Stimulated activated CD8-positive, alpha-beta memory T cell treated with anti-CD3 and anti-CD28 coated beads, Interleukin-4, amount 100 ng/mL, for 48 hours (primary cell): ENCODE measurements around the gene BAHD1.

Experiments
- DNase-seq: peaks from one replicate; pipeline ENCODE4 v3.0.0-alpha.2; 2020

BAHD1 gene

DNA sequence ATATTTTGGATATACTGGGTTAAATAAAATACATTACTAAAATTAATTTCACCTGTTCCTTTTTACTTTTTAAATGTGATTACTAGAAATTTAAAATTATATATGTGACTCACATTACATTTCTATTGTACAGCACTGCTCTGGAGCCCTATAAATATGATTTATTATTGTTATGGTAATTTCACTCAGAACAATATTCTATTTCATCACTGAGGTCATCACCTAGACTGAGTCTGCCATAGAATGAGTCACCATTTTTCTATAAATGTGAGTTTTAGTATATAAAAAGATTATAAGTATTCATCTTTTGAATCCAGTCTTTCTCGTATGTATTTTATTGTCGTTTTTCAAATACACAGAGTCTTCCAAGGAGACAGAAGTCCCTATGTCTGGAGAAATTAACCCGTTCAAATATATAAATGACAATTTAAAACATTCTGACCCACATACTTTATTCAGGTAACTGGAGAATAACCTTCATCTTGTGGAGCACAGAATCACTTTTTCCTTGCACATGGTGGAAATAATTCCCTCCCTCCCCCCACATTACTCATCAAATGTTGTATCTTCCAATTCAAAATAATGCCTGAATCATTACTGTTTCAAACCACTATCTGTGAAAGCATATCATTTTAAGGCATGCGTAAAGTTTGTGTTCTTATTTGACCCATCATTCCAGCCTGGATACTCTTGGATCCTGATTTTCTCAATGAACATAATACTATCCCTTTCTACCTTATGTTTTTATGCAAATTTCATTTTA lies 60.0 kb downstream of the BAHD1 start:
- no peak for DNase-seq

- no peak for DNase-seq
Measured at GRCh38 chr15:40501487-40501886, 60.7 kb downstream of the BAHD1 start.

DNA sequence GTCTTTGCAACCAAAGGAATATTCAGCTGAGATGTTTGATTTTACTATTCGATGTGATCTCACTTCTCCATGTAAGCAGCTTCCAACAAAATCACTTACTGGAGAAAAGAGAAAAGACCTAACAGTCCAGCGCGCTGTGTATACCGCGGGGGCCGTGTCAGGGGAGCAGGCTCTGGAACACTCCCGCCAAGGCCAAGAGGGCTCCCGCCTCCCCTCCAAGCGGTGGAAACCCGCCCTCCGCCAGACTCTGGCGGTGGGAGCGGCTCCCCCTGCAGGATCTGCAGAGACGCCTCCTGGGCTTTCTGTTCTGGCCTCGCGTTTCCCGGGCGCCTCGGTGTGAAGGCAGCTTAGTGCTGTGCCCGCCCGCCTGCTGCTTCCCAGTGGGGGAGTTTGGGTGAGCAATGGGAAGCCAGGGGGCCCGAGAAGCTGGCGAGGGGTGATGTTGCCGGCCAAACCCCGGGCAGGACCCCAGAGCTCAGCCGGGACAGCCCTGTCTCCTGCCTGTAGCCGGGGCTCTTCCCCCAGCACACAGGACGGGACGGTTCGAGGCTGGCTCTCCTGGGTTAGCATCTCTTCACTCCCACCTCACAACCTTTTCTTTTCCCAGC lies 66.3 kb downstream of the BAHD1 start:
- DNase-seq = peak; percentile 81

DNA sequence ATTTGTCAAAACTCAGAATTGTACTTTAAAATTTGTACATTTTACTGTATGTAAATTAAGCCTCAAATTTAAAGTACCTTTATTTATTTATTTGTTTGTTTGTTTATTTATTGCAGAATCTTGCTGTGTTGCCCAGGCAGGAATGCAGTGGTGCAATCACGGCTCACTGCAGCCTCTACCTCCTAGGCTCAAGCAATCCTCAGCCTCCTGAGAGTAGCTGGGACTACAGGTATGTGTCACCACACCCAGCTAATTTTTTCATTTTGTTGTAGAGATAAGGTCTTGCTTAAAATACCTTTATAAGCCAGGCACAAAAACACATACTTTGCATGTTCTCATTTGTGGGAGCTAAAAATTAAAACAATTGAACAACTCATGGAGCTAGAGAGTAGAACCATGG lies 67.5 kb downstream of the BAHD1 start:
- DNase-seq = no peak

GRCh38 chr15:40510201-40510600 lies 69.4 kb downstream of the BAHD1 start:
- no peak for DNase-seq

DNA sequence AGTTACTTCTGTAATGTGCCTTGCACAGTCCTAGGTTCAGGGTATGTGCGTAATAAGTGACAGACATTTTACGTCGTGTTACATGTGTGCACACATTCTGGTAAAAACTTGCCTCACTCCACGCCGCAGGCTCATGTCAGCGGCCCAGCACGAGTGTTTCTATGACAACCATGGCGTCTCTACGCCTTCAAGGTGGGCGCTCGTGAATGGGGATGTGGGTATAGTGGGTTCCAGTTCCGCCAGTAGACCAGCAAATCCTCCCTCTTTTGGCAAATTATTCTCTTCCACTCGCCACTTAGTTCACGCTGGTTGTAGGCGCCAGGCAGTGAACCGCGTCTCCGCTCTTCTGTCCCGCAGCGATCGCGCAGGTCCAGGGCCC lies 70.3 kb downstream of the BAHD1 start:
- peak; percentile 39 for DNase-seq

- DNase-seq = peak; percentile 35
Measured at GRCh38 chr15:40511472-40512133, 70.8 kb downstream of the BAHD1 start.

DNA sequence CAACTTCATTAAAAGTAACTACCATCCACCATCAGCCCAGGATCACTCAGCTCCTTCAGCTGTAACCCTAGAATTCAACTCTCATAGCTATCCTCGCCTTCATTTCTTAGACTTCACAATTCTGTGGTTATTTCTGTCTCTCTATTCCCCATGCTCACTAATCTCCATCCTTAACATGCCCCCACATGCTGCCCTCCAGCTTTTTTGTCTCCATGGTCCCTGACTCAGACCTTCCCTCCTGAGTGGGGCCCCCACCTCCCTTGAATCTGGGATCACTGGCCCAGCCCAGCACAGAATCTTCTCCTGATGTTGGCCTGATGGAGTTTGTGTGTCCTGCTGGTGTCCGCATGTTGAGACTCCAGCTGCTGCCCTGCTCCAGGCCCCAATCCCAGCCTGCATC lies 71.7 kb downstream of the BAHD1 start:
- DNase-seq = no peak

- no peak for DNase-seq
Measured at GRCh38 chr15:40513609-40514008, 72.9 kb downstream of the BAHD1 start.

GRCh38 chr15:40516322-40516721 lies 75.6 kb downstream of the BAHD1 start:
- no peak for DNase-seq
